Stimulated activated CD4-positive, alpha-beta T cell treated with anti-CD3 and anti-CD28 coated beads, Interleukin-2, amount 100 ng/mL, for 48 hours (primary cell): ENCODE data around the gene MBD3L3.
"Not testable (repeated sequence)": the region's sequence is repeated elsewhere in the genome, so short reads cannot be mapped to it uniquely, and the experiment has no call there.

Experiments
- DNase-seq, 2 donors: peaks; one replicate each; pipeline ENCODE4 v3.0.0-alpha.2; 2020

MBD3L3 gene

GRCh38 chr19:7063339-7063738 is 4.9 kb upstream of the MBD3L3 start:
- DNase-seq, result no peak

- not testable (repeated sequence) for DNase-seq
Observed at GRCh38 chr19:7059977-7060376, 1.5 kb upstream of the MBD3L3 start.

- not testable (repeated sequence) for DNase-seq
Observed at GRCh38 chr19:7056371-7056770, 2.1 kb downstream of the MBD3L3 start.

GRCh38 chr19:7055679-7056078 is 2.8 kb downstream of the MBD3L3 start:
- not testable (repeated sequence) for DNase-seq

GRCh38 chr19:7054635-7055368 is 3.7 kb downstream of the MBD3L3 start:
- not testable (repeated sequence) for DNase-seq

- not testable (repeated sequence) for DNase-seq
Observed at GRCh38 chr19:7052896-7053295, 5.6 kb downstream of the MBD3L3 start.

- DNase-seq, result not testable (repeated sequence)
Observed at GRCh38 chr19:7051421-7051820, 7.1 kb downstream of the MBD3L3 start.

- not testable (repeated sequence) for DNase-seq
Observed at GRCh38 chr19:7049021-7049420, 9.5 kb downstream of the MBD3L3 start, which contains the start of gene MBD3L2. Gene MBD3L2 (plus strand): TSS chr19:7049321. CDS start chr19:7049374, 53 bp downstream.

GRCh38 chr19:7041563-7041962 is 16.9 kb downstream of the MBD3L3 start:
- DNase-seq, result not testable (repeated sequence)

GRCh38 chr19:7040079-7040478 is 18.4 kb downstream of the MBD3L3 start, which contains the start of gene MBD3L4:
Gene MBD3L4 (minus strand): TSS chr19:7040179. CDS start chr19:7040144, 35 bp downstream.
- not testable (repeated sequence) for DNase-seq

- not testable (repeated sequence) for DNase-seq
Observed at GRCh38 chr19:7030278-7030677, 28.2 kb downstream of the MBD3L3 start, which contains the start of gene MBD3L5. Gene MBD3L5 (plus strand): TSS chr19:7030578. CDS start chr19:7030612, 34 bp downstream.

- DNase-seq, result not testable (repeated sequence)
Observed at GRCh38 chr19:7028790-7029189, 29.7 kb downstream of the MBD3L3 start.

- not testable (repeated sequence) for DNase-seq
Observed at GRCh38 chr19:7021331-7021730, 37.1 kb downstream of the MBD3L3 start, which contains the start of gene MBD3L2B. Gene MBD3L2B (minus strand): TSS chr19:7021431. CDS start chr19:7021397, 34 bp downstream.

- DNase-seq, result no peak
Observed at GRCh38 chr19:7018828-7019227, 39.6 kb downstream of the MBD3L3 start.

GRCh38 chr19:7013678-7014077 is 44.8 kb downstream of the MBD3L3 start:
- DNase-seq, result no peak

- DNase-seq, result no peak
Observed at GRCh38 chr19:7010722-7011593, 47.5 kb downstream of the MBD3L3 start.

GRCh38 chr19:7007859-7008258 is 50.6 kb downstream of the MBD3L3 start:
- no peak for DNase-seq
